Caki2 (cell line): ENCODE results near the gene MAP2K7. TPM values are rescaled to one million over a fixed set of nuclear protein-coding genes. Genes with fewer than 3 reads are reported as not detected.
"Not testable (repeated sequence)": the region's sequence is repeated elsewhere in the genome, so short reads cannot be mapped to it uniquely, and the experiment has no call there.

Experiments
- DNase-seq: peaks from one replicate; pipeline ENCODE4 v3.0.0-alpha.2; 2015; ENCODE audit warnings: low read depth
- in situ Hi-C: cut with HindIII; loops from 2 replicates; pipeline ENCODE4 v1.10.0; 2016; ENCODE audit warnings: low sequenced_read_pairs, low pct_unique_long_range_greater_than_20kb, mixed read lengths
- total RNA-seq: library from RNA; depleted of rRNA; stranded (reverse); fragments of >200 nt; shearing (Covaris generic); gene quantifications from 2 replicates; pipeline ENCODE4 v1.2.3, GENCODE V29; 2014; ENCODE audit warnings: low replicate concordance

MAP2K7 gene
- total RNA-seq, 1 experiment from 2014 or later: 8.6 TPM

DNA sequence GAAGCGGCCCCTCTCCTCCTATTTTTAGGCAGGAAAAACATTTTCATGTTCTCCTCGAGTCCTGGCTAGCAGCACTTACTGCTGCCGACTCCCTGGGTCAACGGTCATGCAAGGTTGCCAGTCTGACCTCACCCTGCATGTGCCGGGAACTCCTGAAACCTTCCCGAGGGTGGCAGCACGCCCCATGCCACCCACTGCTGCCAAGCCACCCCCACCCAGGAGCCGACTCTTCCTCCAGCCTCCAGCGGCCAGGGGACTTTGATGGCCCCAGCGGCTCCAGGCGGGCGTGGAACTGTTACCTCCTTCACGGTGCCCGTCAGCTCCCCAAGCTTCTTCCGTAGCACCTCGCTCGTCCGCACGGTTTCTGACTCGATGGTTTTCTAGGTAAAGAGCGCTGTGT, 31.1 kb downstream of the MAP2K7 start:
- in situ Hi-C loops: no loop called here
- DNase-seq: no peak

DNA sequence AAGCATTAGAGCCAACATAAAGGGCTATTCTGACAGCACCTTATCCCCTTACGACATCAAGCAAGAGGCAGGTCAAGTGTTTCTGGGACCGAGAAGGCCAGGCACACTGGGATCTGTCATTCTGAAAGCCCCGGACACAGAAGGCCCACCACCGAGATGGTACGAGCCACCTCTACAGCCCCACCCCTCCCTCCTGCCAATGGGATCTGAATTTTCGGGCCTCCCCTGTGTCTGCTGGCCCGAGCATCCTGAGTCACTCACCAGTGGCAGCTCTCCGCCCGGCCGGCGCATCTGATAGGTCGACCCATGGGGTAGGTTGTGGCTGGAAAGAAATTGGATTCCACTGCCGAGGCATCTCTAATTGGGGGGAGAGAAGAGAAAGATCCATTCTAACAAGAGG, 37.2 kb downstream of the MAP2K7 start:
- in situ Hi-C loops: no loop called here
- DNase-seq: no peak

DNA sequence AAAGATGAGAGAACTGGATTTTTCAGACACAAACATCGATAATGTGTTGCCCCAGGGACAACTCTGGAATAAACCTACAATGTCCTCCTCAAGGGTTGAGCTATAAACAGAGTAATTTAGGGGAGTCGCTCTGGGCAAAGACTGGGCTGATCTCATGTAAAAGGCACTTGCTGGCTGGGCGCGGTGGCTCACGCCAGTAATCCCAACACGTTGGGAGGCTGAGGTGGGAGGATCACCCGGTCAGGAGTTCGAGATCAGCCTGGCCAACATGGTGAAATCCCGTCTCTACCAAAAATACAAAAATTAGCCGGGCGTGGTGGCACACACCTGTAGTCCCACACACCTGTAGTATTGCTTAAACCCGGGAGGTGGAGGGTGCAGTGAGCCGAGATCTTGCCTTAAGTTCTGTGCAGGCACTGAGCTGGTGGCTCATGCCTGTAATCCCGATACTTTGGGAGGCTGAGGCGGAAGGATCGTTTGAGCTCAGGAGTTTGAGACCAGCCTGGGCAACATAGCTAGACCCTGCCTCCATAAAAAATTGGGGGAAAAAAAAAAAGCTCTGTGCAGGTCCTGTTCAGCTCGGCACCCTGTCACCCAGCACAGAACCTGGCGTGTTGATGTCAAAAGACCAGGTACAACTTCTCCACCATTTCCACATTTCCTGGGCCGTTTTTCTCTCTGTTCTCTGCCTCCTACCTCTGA, 38.4 kb downstream of the MAP2K7 start:
- DNase-seq: no peak
- in situ Hi-C loops: no loop called here

DNA sequence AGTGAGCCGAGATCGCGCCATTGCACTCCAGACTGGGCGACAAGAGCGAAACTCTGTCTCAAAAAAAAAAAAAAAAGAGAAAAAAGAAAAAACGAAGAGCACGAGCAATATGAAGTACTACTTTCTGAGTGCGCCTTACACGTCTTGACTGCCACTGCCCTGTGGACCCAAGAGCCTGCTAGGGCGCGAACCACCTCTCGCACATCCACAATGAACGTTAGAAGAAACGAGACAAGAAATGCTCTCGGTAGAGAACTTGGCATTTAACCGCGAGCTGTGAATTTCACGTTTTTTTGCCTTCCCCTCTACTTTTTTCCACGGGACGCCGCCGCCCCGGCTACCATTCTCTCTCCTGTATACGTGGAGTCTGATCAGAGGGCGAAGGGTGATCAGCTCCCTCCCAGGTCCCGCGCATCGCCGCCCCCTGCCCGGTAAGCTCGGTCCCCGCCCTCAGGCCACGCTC, 39.3 kb downstream of the MAP2K7 start:
- in situ Hi-C loops: no loop called here
- no peak for DNase-seq

DNA sequence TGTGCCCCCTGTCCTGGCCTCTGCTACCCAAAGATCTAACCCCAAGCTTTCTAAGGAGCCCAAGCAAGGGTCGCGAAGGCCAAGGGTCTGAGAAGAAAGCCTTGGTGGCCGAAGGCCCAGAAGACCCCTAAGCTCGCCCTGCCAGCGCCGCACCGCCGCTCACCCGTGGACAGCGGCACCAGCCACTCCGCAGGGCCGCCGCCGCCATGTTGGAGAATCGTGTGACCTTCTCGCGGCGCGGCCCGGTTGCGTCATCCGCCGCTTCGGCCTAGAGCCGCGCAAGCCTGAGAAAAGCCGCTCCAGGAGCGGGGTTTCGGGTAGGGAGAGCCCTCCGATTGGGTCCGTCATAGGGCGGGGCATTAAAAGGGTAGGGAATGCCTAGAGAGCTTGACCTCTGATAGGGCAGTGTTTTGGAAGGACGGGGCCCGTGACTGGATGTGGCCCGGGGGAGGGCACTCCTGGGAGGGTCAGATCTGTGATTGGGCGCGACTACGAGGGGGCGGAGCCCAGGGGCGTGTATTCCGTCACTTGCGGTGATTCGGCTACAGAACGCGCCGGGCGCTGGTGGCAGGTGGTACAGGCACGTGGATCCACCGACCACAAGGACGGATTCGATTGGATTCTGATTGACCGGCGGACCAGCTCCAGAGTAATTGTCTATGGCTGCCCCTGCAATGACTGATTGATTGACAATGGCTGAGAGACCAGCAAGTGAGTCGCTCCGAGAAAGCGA, 39.9 kb downstream of the MAP2K7 start, which contains the start of gene TIMM44:
Gene TIMM44, minus strand, starts transcription at position 223 of the 733 bp plus-strand sequence. Its CDS starts 15 bp downstream, at position 208.
- in situ Hi-C loops: no loop called here
- DNase-seq: peak; percentile 97

DNA sequence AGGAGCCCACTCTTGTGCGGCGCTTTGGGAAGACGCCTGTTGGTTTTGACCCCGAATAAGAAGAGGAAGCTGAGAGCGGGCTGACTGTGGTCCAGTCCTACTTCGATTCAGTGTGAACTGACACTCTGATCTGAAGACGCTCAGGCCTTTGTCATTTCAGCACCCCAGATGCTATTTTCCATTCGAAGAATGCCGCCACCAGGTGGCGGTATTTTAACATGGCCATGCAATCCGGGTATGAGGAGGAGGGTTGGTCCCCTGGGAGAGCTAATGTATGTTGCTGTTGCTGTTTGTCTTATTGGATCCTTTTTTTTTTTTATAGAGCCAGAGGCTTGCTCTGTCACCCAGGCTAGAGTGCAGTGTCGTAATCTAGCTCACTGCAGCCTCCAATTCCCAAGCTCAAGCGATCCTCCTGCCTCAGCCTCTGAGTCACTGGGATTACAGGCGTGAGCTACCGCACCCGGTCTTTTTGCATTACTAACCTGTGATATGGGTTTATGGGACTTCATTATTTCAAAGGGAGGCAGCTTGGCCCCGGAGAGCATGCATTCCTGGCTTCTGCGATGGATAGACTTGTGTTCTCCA, 40.6 kb downstream of the MAP2K7 start:
- in situ Hi-C loops: no loop called here
- DNase-seq: peak; percentile 76

DNA sequence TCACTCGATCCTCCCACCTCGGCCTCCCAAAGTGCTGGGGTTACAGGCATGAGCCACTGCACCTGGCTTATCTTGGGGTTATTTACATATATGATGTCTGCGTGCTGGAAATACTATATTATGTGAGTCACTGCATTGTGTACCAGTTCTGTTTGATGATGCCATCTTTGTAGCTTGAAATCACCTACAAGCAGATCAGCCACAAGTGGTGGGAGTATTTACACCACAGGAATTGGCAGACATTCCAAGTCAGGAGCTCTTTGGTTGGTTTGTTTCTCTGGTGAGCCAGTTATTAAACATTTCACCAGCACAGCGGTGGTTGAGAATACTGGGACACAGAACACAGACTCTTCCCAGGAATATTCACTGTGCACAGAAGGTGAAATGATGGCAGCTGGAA, 44.3 kb downstream of the MAP2K7 start:
- DNase-seq: no peak
- in situ Hi-C loops: no loop called here

DNA sequence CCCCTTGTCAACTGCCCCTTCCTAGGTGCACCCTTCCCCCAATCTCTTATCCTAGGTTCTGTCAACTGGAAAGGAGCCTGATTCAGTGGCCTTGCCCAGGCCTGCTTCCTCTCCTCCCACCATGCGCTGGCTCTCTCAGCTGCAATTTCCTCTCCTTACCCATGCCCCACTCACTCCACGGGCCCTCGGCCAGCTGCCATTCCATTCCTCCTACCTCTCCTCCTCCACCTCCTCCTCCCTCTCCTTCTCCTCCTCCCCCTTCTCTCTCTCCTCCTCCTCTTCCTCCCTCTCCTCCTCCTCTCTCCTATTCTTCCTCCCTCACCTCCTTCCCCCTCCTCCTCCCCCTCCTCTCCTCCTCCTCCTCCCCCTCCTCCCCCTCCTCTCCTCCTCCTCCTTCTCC, 49.4 kb downstream of the MAP2K7 start:
- no peak for DNase-seq
- in situ Hi-C loops: no loop called here

DNA sequence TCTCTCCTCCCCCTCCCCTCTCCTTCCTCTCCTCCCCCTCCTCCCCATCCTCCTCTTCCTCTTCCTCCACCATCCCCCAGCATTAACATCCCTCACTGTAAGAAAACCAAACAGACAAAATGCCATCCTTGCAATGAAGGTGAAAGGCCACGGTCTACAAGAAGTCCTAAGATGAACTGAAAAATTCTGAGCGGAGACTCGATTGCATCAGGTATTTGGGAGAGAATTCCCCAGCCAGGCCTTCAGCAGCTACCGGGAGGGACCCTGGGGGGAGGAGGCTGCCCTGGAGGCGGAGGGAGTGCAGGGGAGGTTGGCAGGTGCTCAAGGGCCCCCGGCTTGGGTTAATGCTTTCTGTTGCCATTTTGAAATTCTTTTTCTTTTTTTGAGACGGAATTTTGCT, 49.9 kb downstream of the MAP2K7 start:
- no peak for DNase-seq
- in situ Hi-C loops: no loop called here

DNA sequence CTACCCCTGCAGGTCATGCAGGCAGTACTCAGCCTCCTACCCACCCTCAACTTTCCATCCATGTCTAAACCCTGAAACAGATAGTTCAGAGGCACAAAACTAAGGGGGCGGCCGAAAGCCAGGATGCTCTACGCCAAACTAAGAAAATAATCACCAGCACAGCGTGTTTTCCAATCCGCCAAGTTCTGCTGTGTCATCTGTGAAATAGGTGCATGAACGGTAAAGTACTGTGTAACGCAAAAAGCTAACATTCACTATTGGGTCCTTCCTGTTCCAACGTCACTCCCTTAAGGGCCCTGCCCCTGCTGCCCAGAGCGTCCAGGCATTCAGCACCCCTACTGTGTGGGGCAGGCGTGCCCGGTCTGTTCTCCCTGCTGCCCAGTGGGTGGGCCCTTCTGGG, 52.0 kb downstream of the MAP2K7 start:
- in situ Hi-C loops: no loop called here
- no peak for DNase-seq

DNA sequence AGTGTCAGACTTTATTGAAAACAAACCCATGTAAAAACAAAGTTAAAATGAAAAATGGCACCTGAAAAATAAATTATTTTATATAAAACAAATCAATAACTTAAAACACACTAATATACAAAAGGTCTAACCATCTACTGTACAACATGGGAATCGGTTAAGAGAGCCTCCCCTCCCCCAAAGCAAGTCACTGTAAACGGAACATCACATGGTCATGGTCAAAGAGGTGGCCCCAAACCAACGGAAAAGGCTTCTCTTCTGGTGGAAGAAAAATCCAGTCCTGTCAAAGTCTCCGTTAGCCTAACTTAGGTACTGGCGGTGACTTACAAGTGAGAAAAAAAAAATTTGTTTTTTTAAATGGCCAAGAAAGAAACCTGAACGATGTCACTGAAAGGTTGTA, 55.5 kb downstream of the MAP2K7 start:
- no peak for DNase-seq
- in situ Hi-C loops: no loop called here

DNA sequence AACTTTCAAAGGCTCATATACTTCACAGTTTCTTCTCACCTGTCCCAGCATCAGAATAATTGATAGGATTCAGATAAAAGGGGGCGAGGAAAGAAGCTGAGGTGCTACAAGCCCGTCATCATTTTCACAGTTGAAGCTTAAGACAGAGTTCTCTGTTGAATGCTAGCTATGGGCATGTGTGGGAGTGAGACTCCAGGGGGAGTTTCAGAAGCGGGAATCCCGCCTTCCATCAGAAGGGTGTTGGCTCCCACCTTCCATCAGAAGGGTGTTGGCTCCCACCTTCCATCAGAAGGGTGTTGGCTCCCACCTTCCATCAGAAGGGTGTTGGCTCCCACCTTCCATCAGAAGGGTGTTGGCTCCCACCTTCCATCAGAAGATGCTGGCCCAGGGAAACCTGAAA, 57.4 kb downstream of the MAP2K7 start:
- in situ Hi-C loops, DNase-seq: not testable (repeated sequence)

DNA sequence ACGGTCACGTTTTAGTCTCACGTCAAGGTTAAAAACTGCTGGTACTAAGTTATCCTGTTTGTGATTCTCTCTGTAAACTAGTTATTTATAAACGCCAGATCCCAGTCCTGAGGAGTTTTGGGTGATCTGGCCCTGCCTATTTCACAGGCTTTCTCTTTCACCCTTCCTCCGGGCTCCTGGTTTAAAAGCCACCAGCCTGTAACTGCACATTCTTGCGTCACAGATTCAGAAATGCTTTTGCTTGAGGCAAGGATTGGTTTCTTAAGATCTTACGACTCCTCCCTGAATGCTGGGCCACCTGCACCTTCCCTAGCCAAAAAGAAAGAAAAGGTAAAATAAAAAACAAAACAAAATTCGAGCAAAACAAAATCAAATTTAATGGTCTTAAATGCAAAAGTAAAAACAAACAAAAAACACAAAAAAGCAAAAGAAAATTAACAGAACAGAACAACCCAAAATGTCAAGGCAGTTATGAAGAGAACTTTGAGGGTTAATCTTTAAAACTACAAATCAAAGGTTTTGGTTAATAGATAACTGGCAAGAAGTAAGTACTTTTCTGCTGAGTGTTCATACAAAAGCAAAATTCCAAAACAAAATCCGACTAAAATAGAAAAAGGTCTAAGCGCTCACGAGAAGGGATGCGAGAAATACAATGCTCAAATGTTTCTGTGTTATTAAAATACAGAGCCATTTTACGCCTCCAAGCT, 58.4 kb downstream of the MAP2K7 start:
- in situ Hi-C loops: no loop called here

DNA sequence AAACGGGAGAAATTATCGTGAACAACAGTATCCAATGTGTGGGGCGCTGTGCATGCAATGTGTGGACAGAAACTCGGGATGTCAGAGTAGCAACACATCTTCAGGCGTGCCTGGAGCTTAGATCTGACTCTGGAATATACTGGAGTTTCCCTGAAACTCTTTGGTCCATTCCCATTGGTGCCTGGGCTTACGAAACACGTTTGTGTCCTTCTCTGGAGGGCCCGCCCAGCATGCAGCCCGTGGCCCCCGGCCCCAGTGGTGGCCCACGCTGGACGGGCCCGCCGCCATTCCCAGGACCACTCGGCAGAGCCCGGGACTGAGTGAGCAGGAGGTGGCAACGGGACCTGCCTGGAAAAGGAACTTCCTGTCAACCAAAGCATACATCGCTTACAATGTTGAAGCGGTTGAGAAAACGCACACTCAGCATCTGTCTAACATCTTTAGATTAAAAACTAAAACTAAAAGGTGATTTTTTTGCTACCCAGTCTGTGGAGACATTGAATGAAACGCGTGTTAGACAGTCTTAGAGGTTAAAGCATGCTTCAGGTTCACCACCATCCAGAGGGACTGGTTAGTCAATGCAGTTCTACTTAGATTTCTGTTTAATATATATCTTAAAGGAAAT, 59.1 kb downstream of the MAP2K7 start:
- DNase-seq: no peak
- in situ Hi-C loops: no loop called here

More for the DNA sequence above, 58.4 kb downstream of the MAP2K7 start:
- DNase-seq: no peak

DNA sequence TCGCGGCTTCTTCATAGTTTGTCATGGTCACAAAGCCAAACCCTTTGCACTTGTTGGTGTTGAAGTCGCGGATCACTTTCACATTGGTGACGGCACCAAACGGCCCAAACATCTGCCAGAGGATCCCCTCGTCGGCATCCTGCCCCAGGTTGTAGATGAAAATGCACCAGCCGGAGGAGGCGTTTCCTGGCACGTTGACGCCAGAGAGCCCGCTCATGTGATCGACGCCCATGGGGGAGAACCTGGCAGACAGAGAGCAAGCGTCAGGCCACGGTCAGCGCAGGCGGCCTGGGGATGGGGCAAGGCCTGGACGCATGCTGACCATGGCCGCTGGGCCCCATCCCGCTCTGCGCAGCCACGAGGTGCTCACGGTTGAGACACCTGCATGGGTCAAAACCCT, 59.9 kb downstream of the MAP2K7 start:
- no peak for DNase-seq
- in situ Hi-C loops: no loop called here
